ENCODE data around the gene UBE2F. TPM values are rescaled to one million over a fixed set of nuclear protein-coding genes. Genes with fewer than 3 reads are reported as not detected.

Gene UBE2F
- total and polyA plus RNA-seq, 2 of the 13 experiments (the other 11 are each of a cell fraction or from before 2014, with no cell fraction given): 35.4 to 73.1 TPM

GRCh38 chr2:238006510-238006909 lies 39.7 kb downstream of the UBE2F start (continued):
- TF ChIP-seq, protein P1, sequence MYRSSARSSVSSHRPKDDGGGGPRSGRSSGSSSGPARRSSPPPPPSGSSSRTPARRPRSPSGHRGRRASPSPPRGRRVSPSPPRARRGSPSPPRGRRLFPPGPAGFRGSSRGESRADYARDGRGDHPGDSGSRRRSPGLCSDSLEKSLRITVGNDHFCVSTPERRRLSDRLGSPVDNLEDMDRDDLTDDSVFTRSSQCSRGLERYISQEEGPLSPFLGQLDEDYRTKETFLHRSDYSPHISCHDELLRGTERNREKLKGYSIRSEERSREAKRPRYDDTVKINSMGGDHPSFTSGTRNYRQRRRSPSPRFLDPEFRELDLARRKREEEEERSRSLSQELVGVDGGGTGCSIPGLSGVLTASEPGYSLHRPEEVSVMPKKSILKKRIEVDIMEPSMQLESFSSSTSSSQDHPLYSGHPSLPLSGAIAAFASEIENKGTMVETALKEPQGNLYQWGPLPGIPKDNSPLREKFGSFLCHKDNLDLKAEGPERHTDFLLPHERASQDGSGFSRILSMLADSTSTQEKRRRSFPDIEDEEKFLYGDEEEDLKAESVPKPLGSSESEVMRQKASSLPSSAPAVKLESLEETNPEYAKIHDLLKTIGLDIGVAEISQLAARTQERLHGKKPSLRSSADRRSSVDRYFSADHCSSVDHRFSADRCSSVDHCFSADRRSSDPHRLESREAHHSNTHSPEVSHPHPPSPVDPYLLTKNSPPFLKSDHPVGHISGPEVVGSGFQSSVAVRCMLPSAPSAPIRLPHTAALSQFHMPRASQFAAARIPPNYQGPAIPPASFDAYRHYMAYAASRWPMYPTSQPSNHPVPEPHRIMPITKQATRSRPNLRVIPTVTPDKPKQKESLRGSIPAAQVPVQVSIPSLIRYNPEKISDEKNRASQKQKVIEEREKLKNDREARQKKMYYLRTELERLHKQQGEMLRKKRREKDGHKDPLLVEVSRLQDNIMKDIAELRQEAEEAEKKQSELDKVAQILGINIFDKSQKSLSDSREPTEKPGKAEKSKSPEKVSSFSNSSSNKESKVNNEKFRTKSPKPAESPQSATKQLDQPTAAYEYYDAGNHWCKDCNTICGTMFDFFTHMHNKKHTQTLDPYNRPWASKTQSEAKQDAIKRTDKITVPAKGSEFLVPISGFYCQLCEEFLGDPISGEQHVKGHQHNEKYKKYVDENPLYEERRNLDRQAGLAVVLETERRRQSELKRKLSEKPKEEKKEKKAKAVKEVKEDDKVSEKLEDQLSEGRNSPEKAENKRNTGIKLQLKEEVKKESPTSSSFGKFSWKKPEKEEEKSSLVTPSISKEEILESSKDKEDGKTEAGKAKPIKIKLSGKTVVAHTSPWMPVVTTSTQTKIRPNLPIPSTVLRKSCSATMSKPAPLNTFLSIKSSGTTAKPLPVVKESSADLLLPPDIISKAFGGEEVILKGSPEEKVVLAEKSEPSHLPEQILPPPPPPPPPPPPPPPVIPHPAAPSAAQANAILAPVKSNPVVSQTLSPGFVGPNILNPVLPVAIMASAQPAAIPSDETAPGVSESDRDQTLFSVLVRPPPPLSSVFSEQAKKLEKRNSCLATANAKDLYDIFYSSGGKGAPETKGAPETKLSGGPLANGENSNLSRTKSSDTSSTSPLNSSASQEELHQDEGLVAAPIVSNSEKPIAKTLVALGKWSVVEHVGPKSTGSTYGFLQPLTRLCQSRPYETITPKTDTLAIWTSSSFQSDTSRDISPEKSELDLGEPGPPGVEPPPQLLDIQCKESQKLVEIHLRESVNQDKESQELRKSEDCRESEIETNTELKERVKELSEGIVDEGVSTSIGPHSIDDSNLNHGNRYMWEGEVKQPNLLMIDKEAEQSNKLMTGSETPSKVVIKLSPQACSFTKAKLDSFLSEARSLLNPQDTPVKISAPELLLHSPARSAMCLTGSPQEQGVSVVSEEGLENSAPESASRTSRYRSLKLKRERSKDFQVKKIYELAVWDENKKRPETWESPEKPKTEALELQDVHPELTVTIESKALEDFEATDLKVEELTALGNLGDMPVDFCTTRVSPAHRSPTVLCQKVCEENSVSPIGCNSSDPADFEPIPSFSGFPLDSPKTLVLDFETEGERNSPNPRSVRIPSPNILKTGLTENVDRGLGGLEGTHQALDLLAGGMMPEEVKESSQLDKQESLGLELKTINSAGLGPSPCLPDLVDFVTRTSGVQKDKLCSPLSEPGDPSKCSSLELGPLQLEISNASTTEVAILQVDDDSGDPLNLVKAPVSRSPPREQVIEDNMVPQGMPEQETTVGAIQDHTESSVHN (CRISPR knock-in tag; IDR thresholded peaks at IDR 0.05): no peak
- TF ChIP-seq PATZ1 (CRISPR knock-in tag; IDR thresholded peaks at IDR 0.05) (no peak), ZNF205 (CRISPR knock-in tag; IDR thresholded peaks at IDR 0.05) (no peak), ZNF350 (CRISPR knock-in tag; IDR thresholded peaks at IDR 0.05; ENCODE audit: borderline replicate concordance, low read depth) (no peak), LBX2 (CRISPR knock-in tag; IDR thresholded peaks at IDR 0.05; ENCODE audit: borderline replicate concordance) (no peak), TOE1 (CRISPR knock-in tag; IDR thresholded peaks at IDR 0.05) (no peak)
